Fibroblast of skin of left biceps (primary cell): ENCODE measurements around the gene NENF.

Source experiments
- DNase-seq, 2 experiments: peaks; one replicate each; pipeline ENCODE4 v3.0.0-alpha.2; 2013; ENCODE audit warnings: low read depth in 2 of 2

The NENF gene

DNA sequence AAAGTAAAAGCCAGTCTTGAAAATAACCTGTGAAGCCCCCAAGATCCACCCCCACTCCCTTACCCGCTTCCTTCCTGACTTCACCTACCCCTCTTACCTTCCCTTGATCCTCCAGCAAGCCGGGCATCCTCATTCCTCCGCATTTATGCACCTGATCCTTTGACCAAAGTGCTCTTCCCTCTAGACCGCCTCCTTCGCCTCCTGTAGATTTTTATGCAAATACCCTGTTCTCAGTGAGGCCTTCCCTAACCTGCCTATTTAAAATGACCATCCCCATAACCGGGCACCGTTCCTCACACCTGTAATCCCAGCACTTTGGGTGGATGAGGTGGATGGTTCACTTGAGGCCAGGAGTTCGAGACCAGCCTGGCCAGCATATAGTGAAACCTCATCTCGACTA is 1.1 kb upstream of the NENF start:
- no peak for DNase-seq

DNA sequence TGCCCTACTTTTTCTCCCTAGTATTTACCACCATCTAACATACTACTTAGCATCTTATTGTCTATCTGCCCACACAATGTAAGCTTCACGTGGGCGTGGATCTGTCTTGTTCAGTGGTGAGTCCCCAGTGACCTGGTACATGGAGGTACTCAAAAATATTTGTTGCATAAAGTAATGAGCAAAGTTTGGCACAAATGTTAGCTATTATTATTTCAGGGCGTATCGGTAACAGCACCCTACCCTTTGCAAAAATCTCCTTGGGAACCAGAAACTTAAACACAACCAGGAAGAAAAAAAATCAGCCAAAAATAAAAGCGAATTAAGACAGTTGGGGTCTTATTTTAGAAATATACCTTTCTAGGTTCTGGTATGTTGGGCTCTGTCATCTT is 454 bp upstream of the NENF start:
- DNase-seq = no peak

DNA sequence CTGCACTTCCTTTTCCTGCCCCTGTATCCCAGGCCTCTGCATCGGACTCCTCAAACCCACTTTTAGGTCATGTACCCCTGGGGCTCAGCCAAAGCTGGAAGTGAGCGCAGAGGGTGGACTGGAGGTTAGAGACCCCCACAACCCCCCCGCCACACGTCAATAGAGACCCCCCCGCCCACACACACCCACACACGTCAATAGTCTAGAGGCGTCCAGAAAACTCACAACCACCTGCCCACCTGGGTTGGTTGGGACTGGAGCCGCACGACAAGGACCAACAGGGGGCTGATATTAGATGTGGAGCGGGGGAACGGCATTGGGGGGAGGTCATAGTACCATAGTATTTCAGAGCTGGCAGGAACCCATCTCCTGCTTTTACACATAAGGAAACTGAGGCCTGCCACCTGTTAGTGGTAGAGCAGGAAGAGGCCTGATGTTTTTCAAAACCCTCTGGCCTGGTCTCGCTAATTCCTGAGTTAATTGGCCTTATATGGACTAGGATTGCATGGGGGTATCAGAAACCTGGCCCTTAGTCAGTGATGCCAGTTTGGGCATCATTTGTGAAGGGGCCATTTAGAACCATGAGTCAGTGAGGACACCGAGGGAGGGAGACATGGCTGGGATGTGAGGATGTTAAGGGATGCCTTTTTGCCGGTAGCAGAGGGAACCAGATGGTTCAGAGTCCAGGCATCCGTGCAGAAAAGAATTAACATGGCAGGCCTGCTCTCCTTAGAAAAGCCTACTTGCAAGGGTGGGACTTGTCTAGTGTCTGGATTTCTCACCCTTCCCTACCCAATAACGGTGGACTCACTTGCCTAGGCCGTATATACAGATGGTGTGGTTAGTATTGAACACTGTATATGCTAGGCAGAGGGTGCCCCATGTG is 1.1 kb downstream of the NENF start:
- no peak for DNase-seq

DNA sequence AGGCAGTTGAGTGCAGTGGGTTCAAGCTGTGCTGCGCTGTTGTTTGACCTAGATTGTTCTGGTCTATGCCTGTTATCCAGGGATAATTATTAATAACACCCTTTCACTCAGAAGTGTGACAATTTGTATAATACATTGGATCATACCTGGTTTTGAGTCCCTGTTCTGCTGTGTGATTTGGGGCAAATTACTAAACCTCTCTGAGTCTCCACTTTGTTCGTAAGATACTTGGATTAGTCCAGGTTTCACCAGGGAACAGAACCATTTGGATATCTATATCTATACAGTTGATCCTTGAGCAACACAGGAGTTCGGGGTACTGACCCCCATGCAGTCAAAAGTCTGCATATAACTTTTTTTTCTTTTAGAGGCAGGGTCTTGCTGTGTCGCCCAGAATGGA is 2.3 kb downstream of the NENF start:
- no peak for DNase-seq

DNA sequence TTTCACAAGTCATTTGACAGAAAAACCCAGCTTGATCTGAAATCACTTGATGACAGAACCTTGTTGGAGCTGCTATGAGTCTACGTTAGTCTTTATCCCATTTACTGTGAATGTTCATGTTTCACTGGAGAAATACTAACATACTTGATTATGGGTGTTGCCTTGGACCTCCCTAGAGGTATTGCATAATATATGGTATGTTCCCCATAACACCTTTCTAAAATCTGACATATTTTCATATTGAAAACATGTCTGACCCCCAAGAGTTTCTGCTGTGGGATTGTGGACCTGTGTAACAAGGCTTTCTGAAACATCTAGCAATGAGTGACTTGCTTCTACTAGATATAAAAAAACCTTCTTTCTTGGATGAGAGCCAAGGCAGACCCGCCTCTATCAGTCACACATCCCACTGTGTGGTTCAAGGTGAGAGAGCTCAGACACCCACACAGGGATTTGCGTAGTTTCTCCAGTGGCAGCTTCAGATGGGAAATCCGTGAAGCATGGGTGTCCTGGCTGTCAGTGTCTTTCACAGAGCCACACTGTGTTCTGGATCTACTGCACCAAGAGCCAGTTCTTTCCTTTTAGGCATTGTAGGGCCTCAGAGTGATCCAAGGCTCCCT is 4.6 kb downstream of the NENF start:
- no peak for DNase-seq

DNA sequence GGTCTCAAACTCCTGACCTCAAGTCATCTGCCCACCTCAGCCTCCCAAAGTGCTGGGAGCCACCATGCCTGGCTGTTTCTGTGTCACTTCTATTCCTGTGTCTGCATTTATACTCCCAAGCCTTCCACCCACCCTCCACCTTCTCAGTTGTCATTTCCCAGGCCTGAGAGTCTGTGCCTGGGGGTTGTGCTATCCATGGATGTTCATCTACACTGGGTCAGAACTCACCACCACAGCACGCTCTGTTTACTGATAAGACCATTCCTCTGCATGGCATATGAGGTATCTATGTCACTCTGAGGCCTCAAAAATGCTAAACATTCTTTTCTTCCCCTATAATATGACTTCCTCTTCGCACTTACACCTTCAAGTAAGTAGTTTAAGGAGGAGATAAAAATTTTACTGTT is 6.1 kb downstream of the NENF start:
- no peak for DNase-seq

DNA sequence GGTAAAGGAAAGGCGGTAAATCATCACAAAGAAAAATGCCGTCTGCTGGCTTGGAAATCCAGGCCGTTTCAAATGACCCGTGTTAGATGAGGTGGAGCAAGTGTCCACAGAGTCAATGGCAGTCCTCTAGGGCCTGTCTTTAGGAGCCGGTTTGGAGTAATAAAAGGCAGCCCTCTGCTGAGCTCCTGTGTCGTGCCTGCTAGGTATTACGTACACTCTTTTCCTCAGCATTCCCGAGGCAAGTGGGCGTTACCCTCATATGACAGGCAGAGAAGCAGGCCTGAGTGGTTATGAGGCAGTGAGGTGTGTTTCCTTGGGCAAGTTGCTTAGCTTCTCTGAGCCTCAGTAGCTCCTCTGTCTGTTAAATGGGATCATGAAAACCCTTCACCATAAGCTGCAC is 7.7 kb downstream of the NENF start:
- no peak for DNase-seq

DNA sequence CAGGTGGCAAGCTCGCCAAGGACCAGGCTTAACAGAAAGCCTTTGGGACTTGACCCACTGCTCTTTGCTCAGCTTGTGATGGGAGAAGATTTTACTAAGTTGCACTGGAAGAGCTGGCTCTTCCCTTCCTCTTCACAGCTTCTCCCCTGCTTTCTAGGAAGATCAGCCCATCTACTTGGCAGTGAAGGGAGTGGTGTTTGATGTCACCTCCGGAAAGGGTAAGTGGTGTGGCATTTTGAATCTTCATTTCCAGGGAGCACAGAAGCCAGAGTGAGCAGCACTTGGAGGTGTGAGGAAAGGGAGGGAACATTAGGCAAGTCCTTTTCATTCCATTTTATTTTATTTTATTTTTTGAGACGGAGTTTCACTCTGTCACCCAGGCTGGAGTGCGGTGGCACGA is 9.7 kb downstream of the NENF start:
- DNase-seq = no peak

DNA sequence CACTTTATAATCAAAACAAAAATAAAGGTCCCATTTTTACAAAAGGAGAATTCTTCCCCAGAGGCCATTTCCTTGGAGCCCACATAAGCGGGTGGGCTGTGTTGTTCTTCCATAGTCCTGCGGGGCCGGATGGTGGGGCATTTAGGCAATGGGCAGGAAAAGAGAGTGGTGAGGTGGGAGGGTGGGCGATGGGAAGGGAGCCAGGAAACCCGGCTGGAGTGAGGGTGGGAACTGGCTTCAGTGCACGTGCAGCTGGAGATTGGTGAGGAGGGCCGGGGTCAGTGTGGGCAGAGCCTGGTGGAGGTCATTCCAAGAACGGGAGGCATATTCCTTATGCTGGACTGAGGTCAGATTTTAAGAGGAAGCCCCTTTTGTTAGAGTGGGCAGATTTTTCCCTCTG is 13.6 kb downstream of the NENF start:
- no peak for DNase-seq

DNA sequence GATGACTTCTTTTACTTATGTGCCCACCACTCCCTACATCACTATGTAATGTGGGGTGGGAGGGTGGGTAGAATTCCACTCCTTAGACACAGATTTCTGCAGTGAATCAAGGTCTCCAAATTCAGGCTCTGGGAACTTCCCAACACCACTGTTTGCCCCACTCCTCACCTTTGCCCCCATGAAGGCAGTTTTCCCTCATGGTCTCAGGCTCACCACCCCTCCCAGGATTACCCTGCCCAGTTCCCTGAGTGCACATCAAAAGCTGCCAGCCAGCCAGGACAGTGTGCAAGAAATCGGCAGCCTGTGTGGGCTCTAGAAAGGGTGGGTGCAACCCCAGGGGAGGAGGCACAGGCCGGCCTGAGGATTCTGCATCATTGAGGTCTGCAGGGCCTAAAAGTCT is 14.8 kb downstream of the NENF start:
- no peak for DNase-seq

DNA sequence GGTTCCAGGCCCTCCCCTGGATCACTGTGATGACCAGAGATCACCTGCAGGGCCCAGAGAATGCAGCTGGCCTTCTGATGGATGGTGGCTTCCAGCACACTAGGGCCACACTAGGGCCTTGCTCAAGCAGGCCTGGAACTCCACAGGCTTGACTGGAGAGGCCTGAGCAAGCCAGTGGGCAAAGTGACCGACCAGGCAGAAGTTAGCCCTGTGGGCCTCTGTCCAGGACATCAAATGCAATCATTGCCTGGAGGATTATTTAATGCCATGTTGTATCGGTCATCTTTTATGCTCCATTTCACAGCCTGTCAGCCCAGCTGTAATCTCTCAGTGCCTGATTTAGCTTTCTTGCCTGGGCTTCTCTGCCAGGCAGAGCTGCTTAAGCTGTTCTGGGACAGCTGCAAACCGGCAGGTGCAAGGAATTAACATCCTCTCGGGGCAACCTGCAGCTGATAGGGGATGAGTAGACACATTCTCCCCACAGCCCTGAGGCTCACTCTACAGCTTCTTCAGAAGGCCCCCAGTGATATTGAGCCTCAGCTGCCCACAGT is 17.7 kb downstream of the NENF start:
- DNase-seq = no peak

DNA sequence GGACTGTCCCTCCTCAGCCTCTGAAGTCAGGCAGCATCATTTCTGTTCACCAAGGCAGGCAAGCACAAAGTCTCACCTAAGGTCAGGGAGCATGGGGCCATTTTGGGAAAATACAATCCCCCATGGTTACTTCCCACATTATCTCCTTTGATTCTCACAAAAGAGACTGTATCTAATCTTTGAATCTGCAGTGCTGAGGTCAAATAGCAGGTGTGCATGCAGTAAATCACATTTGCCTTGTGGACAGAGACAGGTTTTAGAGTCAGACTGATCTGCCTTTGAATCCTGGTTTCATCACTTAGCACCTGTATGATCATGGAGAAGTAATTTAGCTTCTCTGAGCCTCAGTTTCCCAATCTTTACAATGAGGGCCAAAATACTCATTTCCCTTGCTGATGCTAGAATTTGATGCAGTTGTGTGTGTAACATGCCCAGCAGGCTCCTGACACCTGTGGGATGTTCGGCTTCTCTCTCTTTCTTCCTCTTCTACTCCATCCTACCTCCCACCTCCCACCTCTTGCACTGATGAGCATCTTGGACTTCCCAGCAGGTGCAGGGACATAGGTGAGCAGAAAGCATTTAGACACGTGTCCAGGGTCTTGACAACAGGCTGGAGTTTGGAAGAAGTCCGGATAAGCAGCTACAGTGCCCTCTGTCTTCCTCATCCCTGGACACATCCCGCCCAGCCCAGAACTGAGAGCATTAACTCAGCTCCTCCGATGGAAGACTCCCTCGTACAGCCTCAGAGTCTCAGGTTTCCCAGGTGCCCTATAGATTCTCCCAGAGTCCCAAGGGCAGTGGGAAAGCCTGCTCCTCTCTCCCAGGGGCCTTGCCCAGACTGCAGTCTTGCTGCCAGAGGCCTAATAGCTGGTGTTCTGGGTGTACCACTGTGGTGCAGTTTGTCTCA is 18.9 kb downstream of the NENF start:
- DNase-seq = no peak

DNA sequence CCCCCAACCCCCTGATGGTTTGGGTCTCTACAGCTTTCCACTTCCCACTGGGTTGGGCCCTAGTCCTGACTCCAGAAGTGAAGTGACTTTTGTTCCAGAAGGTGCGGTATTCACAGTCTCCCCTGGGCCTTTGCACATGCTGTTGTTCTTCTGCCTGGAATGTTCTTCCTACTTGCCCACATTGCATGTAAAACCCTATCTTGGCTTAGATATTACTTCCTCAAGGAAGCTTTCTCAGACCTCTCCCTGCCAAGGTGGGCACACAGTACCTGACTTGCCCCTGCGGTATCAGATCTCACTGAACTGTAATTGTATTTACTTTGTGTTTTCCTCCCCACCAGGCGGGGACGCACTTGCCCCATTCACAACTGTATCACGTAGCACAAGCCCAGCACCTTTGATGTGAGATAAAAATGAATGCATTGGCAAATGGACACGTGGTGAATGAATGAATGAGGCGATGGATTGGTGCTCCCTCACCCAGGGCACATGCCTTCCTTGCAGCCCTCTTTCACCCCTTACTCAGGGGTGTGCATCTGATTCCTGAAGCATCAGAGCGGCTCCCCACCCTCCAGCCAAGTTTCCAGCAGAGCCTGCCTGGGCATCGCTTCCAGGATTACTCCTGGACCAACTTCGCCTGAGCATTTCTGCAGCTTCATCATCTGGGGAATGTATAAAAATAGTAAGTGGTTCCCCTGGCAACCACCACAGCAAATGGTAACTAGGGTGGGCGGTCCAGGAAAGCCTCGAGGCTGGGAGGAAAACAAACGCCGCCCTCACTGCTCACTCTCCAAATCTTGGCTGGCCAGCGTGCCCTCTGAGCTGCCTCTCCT is 19.8 kb downstream of the NENF start:
- DNase-seq = no peak

DNA sequence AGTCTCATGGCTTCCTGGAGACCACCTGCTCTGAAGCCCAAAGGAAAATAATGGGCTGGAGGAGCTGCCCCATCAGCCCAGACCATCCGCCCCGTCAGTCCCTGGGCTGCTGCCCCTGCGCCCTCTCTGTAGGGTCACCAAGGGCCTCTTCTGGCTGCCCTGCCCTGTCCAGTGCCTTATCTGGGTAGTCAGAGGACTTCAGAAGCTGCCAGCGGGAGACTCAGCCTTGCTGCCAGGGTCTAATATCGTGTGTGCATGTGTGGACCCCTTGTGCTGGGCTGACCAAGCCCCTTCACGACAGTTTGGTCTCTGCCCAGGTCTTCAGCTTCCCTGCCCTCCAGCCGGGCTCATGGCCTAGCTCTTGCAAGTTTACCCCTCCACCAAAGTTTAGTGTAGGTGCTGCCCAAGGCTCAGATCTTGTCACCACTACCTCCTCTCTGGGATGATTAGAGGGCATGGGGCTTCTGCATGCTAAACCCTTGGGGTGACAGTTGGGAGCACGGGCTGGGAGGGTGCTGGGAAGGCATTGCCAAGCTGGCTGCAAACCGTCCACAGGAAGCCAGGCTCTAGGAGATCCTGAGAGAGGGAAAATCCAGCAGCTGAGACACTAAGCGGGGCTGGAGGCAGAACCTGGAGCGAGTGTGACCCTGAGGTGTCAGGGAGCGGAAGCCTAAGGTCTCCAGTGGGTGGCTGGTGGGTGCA is 20.6 kb downstream of the NENF start:
- DNase-seq = no peak

DNA sequence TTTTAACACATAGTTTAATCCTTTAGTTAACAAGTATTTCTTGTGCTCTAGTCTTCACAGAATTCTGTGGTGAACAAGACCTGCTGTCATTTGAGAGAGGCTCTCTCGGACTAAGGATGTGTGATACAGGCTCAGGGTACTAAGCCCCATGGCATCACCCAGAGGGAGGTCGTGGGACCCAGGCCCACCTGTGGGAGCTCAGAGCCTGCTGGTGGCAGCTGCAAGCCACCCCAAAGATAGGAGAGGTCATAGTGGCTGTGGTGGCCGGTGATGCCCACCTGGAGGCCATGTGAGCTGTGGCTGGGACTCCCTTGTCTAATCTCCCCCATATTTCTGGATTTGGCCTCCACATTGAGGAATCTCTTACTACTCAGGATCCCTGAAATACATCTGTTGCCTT is 22.0 kb downstream of the NENF start:
- DNase-seq = no peak

DNA sequence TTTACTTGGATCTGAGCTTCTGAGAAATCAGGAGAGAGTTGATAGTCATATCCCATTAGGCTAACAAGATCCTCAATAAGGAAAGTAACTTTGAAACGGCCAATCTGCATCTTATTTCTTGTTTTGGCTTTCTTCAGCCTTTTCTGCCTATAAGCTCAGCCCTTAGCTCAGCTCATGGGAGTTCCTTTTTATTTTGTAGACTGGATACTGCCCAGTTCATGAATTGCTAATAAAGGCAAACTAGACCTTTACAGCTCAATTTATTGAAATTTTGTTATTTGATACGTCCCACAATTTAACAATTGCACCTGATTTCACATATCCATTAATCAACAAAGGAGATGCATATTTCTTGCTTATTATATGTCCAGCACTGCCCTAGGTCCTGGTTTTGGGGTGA is 22.7 kb downstream of the NENF start:
- no peak for DNase-seq

DNA sequence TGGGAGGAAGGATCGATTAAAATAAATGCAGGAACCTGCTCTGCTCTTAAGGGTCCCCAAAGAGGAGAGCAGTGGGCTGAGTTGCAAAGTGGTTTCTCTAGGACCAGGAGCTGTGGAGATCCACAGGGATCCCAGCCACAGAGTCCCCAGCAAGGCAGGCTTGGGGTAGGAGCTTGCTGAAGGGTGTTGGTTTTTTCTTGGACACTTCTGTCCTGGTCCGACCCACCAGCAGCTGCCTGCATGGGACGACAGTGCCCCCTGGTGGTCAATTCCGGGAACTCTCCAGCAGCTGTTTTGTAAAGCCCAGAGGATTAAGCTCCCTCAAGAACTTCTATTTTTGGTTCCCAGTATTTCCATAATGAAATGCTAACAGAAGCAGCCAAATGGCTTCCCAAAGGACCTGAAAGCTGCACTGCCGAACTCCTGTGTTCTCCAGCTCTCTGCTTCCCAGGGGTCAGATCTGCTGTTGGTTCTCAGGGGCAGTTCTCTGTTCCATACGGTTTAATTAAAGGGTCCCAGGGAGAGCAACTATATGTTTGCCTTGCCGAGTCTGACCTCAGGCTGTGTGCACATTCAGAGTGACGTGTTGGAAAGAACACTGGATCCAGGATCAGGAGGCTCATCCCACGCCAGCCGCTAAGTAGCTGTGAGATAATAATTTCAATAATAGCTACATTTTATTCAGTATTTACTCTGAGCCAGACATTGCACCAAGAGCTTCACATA is 23.2 kb downstream of the NENF start:
- peak; percentile 28 to 33 for DNase-seq

DNA sequence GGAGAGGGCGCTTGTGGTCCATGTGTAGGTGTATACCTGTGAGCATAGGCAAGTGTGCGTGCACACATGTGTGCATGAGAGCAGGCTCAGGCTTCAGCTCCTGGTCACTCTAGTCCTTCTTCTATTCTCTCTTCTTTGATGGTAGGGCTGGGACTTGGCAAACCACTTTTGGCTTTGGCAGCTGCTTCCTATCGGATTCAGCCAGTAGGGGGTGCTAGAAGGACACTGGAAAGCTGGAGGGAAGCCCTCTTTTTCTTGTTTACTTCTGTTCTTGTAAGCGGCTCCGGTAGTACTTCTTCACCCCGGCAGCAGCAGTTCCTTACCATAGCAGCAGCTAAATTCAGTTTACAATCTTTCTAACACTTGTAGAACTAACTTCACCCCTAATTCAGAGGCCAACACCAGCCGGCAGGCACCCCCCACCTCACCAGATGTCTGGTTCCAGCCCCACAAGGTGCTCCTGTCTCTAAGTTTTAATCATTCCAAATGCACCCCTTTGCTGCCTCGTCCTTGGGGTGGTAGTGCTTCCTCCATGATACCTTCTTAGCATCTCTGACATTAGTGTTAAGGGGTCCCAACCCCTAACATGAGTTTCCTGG is 25.1 kb downstream of the NENF start:
- no peak for DNase-seq

DNA sequence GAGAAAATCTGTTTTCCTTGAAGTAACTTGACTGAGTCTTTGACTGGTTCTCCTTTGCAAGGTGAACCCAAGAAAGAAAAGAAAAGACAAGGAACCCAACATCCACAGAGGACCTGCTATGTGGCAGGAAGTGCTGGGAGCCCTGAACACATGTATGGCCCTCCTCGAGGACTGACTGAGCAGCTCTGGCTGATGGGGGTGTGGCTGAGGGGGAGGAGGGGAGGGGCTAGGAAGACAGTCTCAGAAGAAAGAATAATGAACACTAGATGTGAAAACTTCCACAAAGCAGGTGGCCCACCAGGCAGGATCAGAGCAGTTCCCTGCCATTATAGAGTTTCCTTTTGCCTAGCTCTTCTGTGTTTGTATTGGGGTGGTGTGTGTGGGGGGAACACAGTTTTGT is 26.1 kb downstream of the NENF start:
- DNase-seq = no peak

DNA sequence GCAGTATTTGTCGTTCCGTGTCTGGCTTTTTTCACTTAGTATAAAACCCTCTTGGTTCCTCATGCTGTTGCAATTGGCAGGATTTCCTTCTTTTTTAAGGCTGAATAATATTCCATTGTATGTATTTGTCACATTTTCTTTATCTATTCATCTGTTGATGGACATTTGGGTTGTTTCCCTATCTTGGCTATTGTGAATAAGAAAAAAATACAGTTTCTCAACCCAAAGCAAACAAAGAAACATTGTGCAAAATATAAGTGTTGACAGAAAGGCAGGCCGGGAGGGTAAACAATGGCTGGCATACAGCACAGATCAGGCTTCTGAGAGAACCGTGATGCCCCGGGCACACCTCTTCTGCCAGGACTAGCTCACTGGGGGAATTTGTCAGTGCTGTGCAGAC is 26.9 kb downstream of the NENF start:
- DNase-seq = no peak
